Trophoblast cell (in vitro differentiated cells and primary cell): Measurements from ENCODE around the gene UBA1.

Experiments used
- DNase-seq, 2 donors: peaks; one replicate each; pipeline ENCODE4 v3.0.0-alpha.2; 2016
- H2AFZ ChIP-seq: 2 replicates; pipeline ENCODE4 v1.6.1; 2013; ENCODE audit warnings: low read length, moderate library complexity, mild to moderate bottlenecking; ENCODE audit not compliant: insufficient read depth, poor library complexity
- H2AK5ac ChIP-seq: 2 replicates; pipeline ENCODE4 v1.6.1; 2013; ENCODE audit warnings: mild to moderate bottlenecking, low read length
- H2BK120ac ChIP-seq: 2 replicates; pipeline ENCODE4 v1.6.1; 2013; ENCODE audit warnings: low read length, mild to moderate bottlenecking, moderate library complexity; ENCODE audit not compliant: insufficient read depth, poor library complexity
- H2BK12ac ChIP-seq: 2 replicates; pipeline ENCODE4 v1.6.1; 2013; ENCODE audit warnings: mild to moderate bottlenecking, low read length, moderate library complexity
- H2BK5ac ChIP-seq: 2 replicates; pipeline ENCODE4 v1.6.1; 2013; ENCODE audit warnings: low read length, low read depth, moderate library complexity, mild to moderate bottlenecking; ENCODE audit not compliant: poor library complexity
- H3K14ac ChIP-seq: 2 replicates; pipeline ENCODE4 v1.6.1; 2013; ENCODE audit warnings: mild to moderate bottlenecking, low read length
- H3K18ac ChIP-seq: 2 replicates; pipeline ENCODE4 v1.6.1; 2013; ENCODE audit warnings: mild to moderate bottlenecking, low read length
- H3K23ac ChIP-seq: 2 replicates; pipeline ENCODE4 v1.6.1; 2013; ENCODE audit warnings: low read length
- H3K27ac ChIP-seq: 2 replicates; pipeline ENCODE4 v1.5.1; 2013; ENCODE audit warnings: low read depth, mild to moderate bottlenecking, inconsistent platforms, low read length, moderate library complexity
- H3K27me3 ChIP-seq: 2 replicates; pipeline ENCODE4 v1.6.1; 2013; ENCODE audit warnings: inconsistent platforms, mild to moderate bottlenecking, low read length, moderate library complexity; ENCODE audit not compliant: insufficient read depth
- H3K36me3 ChIP-seq, 2 experiments: 1 replicate in 1 of 2; 2 replicates in 1 of 2; pipeline ENCODE4 v1.6.1; 2013; ENCODE audit warnings: low read length in 2 of 2, mild to moderate bottlenecking in 2 of 2, moderate library complexity in 1 of 2; ENCODE audit not compliant: insufficient read depth in 2 of 2, control insufficient read depth in 1 of 2
- H3K4ac ChIP-seq: 2 replicates; pipeline ENCODE4 v1.6.1; 2013; ENCODE audit warnings: low read depth, mild to moderate bottlenecking, low read length, moderate library complexity
- H3K4me1 ChIP-seq, 2 experiments: 1 replicate in 1 of 2; 2 replicates in 1 of 2; pipeline ENCODE4 v1.6.1; 2013; ENCODE audit warnings: low read length in 2 of 2, mild to moderate bottlenecking in 2 of 2, moderate library complexity in 1 of 2; ENCODE audit not compliant: insufficient read depth in 2 of 2, control insufficient read depth in 1 of 2
- H3K4me2 ChIP-seq: 2 replicates; pipeline ENCODE4 v1.6.1; 2013; ENCODE audit warnings: inconsistent platforms, mild to moderate bottlenecking, low read length, moderate library complexity
- H3K4me3 ChIP-seq: 2 replicates; pipeline ENCODE4 v1.5.1; 2013; ENCODE audit warnings: mild to moderate bottlenecking, low read depth, low read length, inconsistent platforms
- H3K79me1 ChIP-seq: one replicate; pipeline ENCODE4 v1.6.1; 2013; ENCODE audit warnings: low read length
- H3K79me2 ChIP-seq: 2 replicates; pipeline ENCODE4 v1.6.1; 2013; ENCODE audit warnings: low read length, mild to moderate bottlenecking; ENCODE audit not compliant: control insufficient read depth, insufficient read depth, poor library complexity
- H3K9ac ChIP-seq: 2 replicates; pipeline ENCODE4 v1.6.1; 2013; ENCODE audit warnings: mild to moderate bottlenecking, low read length
- H3K9me3 ChIP-seq: 2 replicates; pipeline ENCODE4 v1.6.1; 2013; ENCODE audit warnings: low read depth, mild to moderate bottlenecking, control low read depth, inconsistent platforms, low read length; ENCODE audit not compliant: insufficient read depth
- H4K12ac ChIP-seq: 2 replicates; pipeline ENCODE4 v1.6.1; 2013; ENCODE audit warnings: low read depth, mild to moderate bottlenecking, low read length, moderate library complexity
- H4K8ac ChIP-seq: 2 replicates; pipeline ENCODE4 v1.6.1; 2013; ENCODE audit warnings: low read depth, mild to moderate bottlenecking, low read length, moderate library complexity
- H4K91ac ChIP-seq: one replicate; pipeline ENCODE4 v1.6.1; 2013; ENCODE audit warnings: low read depth, mild to moderate bottlenecking, low read length, moderate library complexity
- WGBS: extraction: QIAGEN DNeasy Blood & Tissue Kit; methylation state at CpG from one replicate; pipeline ENCODE4 v1.1.7; 2013; ENCODE audit warnings: missing lambda C conversion rate; ENCODE audit not compliant: insufficient read length, insufficient coverage; ENCODE audit errors: extremely low coverage; 5-methylcytosine and 5-hydroxymethylcytosine counted together

Gene UBA1

DNA sequence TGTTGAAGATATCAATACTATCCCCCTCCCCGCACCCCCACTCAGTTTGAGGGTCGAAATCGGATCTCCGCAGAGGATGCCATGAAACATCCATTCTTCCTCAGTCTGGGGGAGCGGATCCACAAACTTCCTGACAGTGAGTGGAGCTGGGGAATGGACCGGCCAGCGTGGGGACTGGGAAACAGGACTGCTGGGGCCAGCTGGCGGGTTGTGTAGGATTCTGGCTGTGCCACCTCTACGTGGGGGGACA, 33.6 kb downstream of the UBA1 start:
- H3K4ac ChIP-seq: no peak overlapping the region
- H3K9ac ChIP-seq: no peak overlapping the region
- H3K79me1 ChIP-seq: no peaks in the 10 kb centered on the region
- H3K4me1 ChIP-seq: peaks cover 0 to under 1% of the 10 kb centered on the region in 2 experiments
- H2BK120ac ChIP-seq: no peak overlapping the region
- H3K14ac ChIP-seq: no peak overlapping the region
- no peak overlapping the region for H2BK12ac ChIP-seq
- no peak overlapping the region for H4K12ac ChIP-seq
- no peak overlapping the region for H3K4me2 ChIP-seq
- no peak overlapping the region for H4K91ac ChIP-seq
- H2BK5ac ChIP-seq: no peak overlapping the region
- H3K18ac ChIP-seq: no peak overlapping the region
- no peak for DNase-seq
- no peak overlapping the region for H2AK5ac ChIP-seq
- H2AFZ ChIP-seq: no peak overlapping the region
- no peak overlapping the region for H4K8ac ChIP-seq
- H3K4me3 ChIP-seq: no peak overlapping the region
- WGBS: no CpG with 5 or more reads among the region's 9 CpGs
- no peak overlapping the region for H3K23ac ChIP-seq
- H3K27ac ChIP-seq: no peak overlapping the region
- H3K36me3 ChIP-seq: peaks cover 55 to 56% of the 10 kb centered on the region in 2 experiments
- no peaks in the 10 kb centered on the region for H3K9me3 ChIP-seq
- no peaks in the 10 kb centered on the region for H3K27me3 ChIP-seq
- H3K79me2 ChIP-seq: no peaks in the 10 kb centered on the region

DNA sequence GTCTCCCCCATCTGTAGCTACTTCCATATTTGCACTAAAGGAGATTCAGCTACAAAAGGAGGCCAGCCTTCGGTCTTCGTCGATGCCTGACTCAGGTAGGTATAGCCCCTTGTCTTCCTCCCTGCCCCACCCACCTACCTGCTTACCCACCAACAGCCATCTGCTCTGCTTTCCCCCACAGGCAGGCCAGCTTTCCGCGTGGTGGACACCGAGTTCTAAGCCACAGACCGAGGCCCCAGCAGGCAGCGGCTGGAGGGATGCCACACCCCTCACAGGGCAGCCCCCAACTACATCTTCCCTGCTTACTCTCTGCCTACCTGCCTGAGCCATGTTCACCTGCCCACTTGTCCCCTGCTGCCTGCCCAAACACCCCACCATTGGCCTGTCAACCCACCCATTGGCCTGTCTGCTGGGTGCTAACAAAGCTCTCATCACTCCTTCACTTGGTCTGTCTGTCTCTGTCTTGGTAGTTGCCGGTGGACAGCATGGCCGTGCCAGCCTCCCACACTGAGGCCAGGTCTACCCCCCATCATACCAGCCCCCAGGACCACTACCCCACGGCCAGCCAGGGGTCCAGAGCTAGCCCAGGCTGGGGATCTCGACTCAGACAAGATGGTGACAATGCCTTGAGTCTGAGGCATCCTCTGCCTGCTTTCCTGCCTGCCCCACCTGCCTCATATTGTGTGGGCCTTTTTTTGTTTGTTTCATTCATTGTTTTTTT, 35.1 kb downstream of the UBA1 start:
- no peak overlapping the region for H3K14ac ChIP-seq
- H3K9me3 ChIP-seq: no peaks in the 10 kb centered on the region
- H4K91ac ChIP-seq: no peak overlapping the region
- H3K23ac ChIP-seq: no peak overlapping the region
- no CpG with 5 or more reads among the region's 12 CpGs for WGBS
- H2BK5ac ChIP-seq: no peak overlapping the region
- no peak overlapping the region for H3K27ac ChIP-seq
- no peaks in the 10 kb centered on the region for H3K27me3 ChIP-seq
- H3K4me1 ChIP-seq: peaks cover 0 to 5% of the 10 kb centered on the region in 2 experiments
- H2AFZ ChIP-seq: no peak overlapping the region
- H3K36me3 ChIP-seq: peaks cover 46% of the 10 kb centered on the region in 2 experiments
- peaks cover 8% of the 10 kb centered on the region for H3K79me1 ChIP-seq
- no peak overlapping the region for H4K8ac ChIP-seq
- H3K79me2 ChIP-seq: peaks cover 5% of the 10 kb centered on the region
- H2BK12ac ChIP-seq: no peak overlapping the region
- H3K4ac ChIP-seq: no peak overlapping the region
- no peak overlapping the region for H2AK5ac ChIP-seq
- H4K12ac ChIP-seq: no peak overlapping the region
- no peak for DNase-seq
- H3K4me3 ChIP-seq: no peak overlapping the region
- no peak overlapping the region for H3K18ac ChIP-seq
- no peak overlapping the region for H3K4me2 ChIP-seq
- no peak overlapping the region for H2BK120ac ChIP-seq
- no peak overlapping the region for H3K9ac ChIP-seq

DNA sequence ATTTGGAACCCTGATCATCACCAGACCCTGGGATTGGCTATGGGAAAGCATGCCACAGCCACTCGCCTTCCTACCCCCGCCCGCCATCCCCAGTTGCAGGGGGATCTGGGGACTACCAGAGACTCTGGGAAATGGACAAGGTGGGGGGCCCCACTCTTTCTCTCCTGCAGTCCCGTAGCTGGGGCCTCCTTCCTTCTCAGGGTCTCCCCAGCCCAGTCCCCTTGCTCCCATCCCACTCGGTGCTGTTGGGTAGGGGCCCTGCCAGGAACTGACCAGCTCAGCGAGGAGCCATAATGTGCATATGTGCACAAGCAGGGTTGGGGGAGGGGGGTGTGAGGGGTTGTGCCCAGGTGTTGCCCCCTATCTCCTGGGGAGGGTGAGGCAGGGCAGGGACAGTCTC, 35.8 kb downstream of the UBA1 start:
- peaks cover 39% of the 10 kb centered on the region in 2 experiments for H3K36me3 ChIP-seq
- H2BK5ac ChIP-seq: no peak overlapping the region
- no peak overlapping the region for H2BK120ac ChIP-seq
- H3K27ac ChIP-seq: no peak overlapping the region
- no peak overlapping the region for H3K4ac ChIP-seq
- H3K4me3 ChIP-seq: no peak overlapping the region
- no CpG with 5 or more reads among the region's 6 CpGs for WGBS
- no peaks in the 10 kb centered on the region for H3K27me3 ChIP-seq
- no peak overlapping the region for H2BK12ac ChIP-seq
- no peak overlapping the region for H4K8ac ChIP-seq
- H3K18ac ChIP-seq: no peak overlapping the region
- H3K14ac ChIP-seq: no peak overlapping the region
- peaks cover 5% of the 10 kb centered on the region for H3K79me2 ChIP-seq
- H4K91ac ChIP-seq: no peak overlapping the region
- DNase-seq: no peak
- peaks cover 8% of the 10 kb centered on the region for H3K79me1 ChIP-seq
- H3K9ac ChIP-seq: no peak overlapping the region
- H2AFZ ChIP-seq: no peak overlapping the region
- H3K9me3 ChIP-seq: no peaks in the 10 kb centered on the region
- peaks cover 0 to 5% of the 10 kb centered on the region in 2 experiments for H3K4me1 ChIP-seq
- H4K12ac ChIP-seq: no peak overlapping the region
- H3K23ac ChIP-seq: no peak overlapping the region
- no peak overlapping the region for H2AK5ac ChIP-seq
- no peak overlapping the region for H3K4me2 ChIP-seq

GRCh38 chrX:47230136-47230868, 36.7 kb downstream of the UBA1 start:
- no peak overlapping the region for H4K91ac ChIP-seq
- H3K23ac ChIP-seq: no peak overlapping the region
- H2BK5ac ChIP-seq: no peak overlapping the region
- H3K18ac ChIP-seq: no peak overlapping the region
- H4K12ac ChIP-seq: no peak overlapping the region
- no peak overlapping the region for H3K14ac ChIP-seq
- H3K27me3 ChIP-seq: no peaks in the 10 kb centered on the region
- H2BK120ac ChIP-seq: no peak overlapping the region
- peaks cover 5% of the 10 kb centered on the region for H3K79me2 ChIP-seq
- H3K27ac ChIP-seq: no peak overlapping the region
- H3K4me3 ChIP-seq: no peak overlapping the region
- no peak overlapping the region for H2AK5ac ChIP-seq
- H3K79me1 ChIP-seq: peaks cover 8% of the 10 kb centered on the region
- peaks cover 30 to 31% of the 10 kb centered on the region in 2 experiments for H3K36me3 ChIP-seq
- no peak overlapping the region for H2AFZ ChIP-seq
- H3K9me3 ChIP-seq: no peaks in the 10 kb centered on the region
- no peak overlapping the region for H4K8ac ChIP-seq
- no peak overlapping the region for H3K4me2 ChIP-seq
- H3K4ac ChIP-seq: no peak overlapping the region
- peaks cover 0 to 5% of the 10 kb centered on the region in 2 experiments for H3K4me1 ChIP-seq
- H2BK12ac ChIP-seq: no peak overlapping the region
- DNase-seq: no peak
- no CpG with 5 or more reads among the region's 5 CpGs for WGBS
- H3K9ac ChIP-seq: no peak overlapping the region
